Subcutaneous abdominal adipose tissue (tissue), 5 donors: ENCODE data around the gene GJA3.

Source experiments
- H3K27ac ChIP-seq: one replicate; pipeline ENCODE4 v1.7.0; 2013; ENCODE audit warnings: low read depth, mild to moderate bottlenecking, inconsistent platforms, low read length, moderate library complexity
- H3K27me3 ChIP-seq, 5 donors: one replicate each; pipeline ENCODE4 v1.7.0; 2013; ENCODE audit warnings: low read length in 5 of 5, inconsistent platforms in 1 of 5; ENCODE audit not compliant: control insufficient read depth in 5 of 5, insufficient read depth in 4 of 5
- H3K36me3 ChIP-seq, 5 donors: one replicate each; pipeline ENCODE4 v1.7.0; 2013; ENCODE audit warnings: low read length in 5 of 5; ENCODE audit not compliant: control insufficient read depth in 5 of 5, insufficient read depth in 5 of 5
- H3K4me1 ChIP-seq, 5 donors: one replicate each; pipeline ENCODE4 v1.7.0; 2013; ENCODE audit warnings: low read length in 5 of 5, mild to moderate bottlenecking in 3 of 5, moderate library complexity in 1 of 5; ENCODE audit not compliant: control insufficient read depth in 5 of 5, insufficient read depth in 5 of 5
- H3K4me3 ChIP-seq, 5 donors: one replicate each; pipeline ENCODE4 v1.7.0; 2013; ENCODE audit warnings: low read length in 5 of 5, low read depth in 1 of 5
- H3K9ac ChIP-seq, 5 donors: one replicate each; pipeline ENCODE4 v1.7.0; 2013; ENCODE audit warnings: low read length in 5 of 5, mild to moderate bottlenecking in 4 of 5, moderate library complexity in 3 of 5
- H3K9me3 ChIP-seq, 5 donors: one replicate each; pipeline ENCODE4 v1.7.0; 2013; ENCODE audit warnings: low read length in 5 of 5; ENCODE audit not compliant: control insufficient read depth in 5 of 5
- donor health status: healthy.
- donor health status: healthy.
- donor health status: healthy.
- donor health status: healthy.
- donor health status: healthy.

Gene GJA3

GRCh38 chr13:20151612-20152011 is 9.2 kb downstream of the GJA3 start:
- Histone ChIP-seq H3K27ac (no peak overlapping the region), H3K36me3 (no peaks in the 10 kb centered on the region), H3K9me3 (no peaks in the 10 kb centered on the region), H3K9ac (no peak overlapping the region), H3K4me3 (no peak overlapping the region), H3K27me3 (peaks cover 17 to 37% (median 21%) of the 10 kb centered on the region in 5 donors), H3K4me1 (no peaks in the 10 kb centered on the region)

- Histone ChIP-seq H3K4me3 (no peak overlapping the region), H3K36me3 (no peaks in the 10 kb centered on the region), H3K9ac (no peak overlapping the region), H3K9me3 (no peaks in the 10 kb centered on the region), H3K27me3 (peaks cover 13 to 36% (median 26%) of the 10 kb centered on the region in 5 donors), H3K4me1 (no peaks in the 10 kb centered on the region), H3K27ac (no peak overlapping the region)
These were observed 9.8 kb downstream of the GJA3 start for GRCh38 chr13:20151016-20151415.

- no peak overlapping the region for H3K4me3 ChIP-seq
- H3K27ac ChIP-seq: no peak overlapping the region
- no peaks in the 10 kb centered on the region for H3K9me3 ChIP-seq
- H3K27me3 ChIP-seq: peaks cover 12 to 36% (median 30%) of the 10 kb centered on the region in 5 donors
- H3K36me3 ChIP-seq: no peaks in the 10 kb centered on the region
- H3K4me1 ChIP-seq: no peaks in the 10 kb centered on the region
- H3K9ac ChIP-seq: no peak overlapping the region
These were observed 10.3 kb downstream of the GJA3 start for GRCh38 chr13:20150561-20150960.

GRCh38 chr13:20149762-20150161 is 11.1 kb downstream of the GJA3 start:
- Histone ChIP-seq H3K27me3 (peaks cover 10 to 35% (median 33%) of the 10 kb centered on the region in 5 donors), H3K4me3 (no peak overlapping the region), H3K27ac (no peak overlapping the region), H3K9me3 (no peaks in the 10 kb centered on the region), H3K36me3 (no peaks in the 10 kb centered on the region), H3K4me1 (no peaks in the 10 kb centered on the region), H3K9ac (no peak overlapping the region)

- Histone ChIP-seq H3K9me3 (no peaks in the 10 kb centered on the region), H3K27me3 (peaks cover 12 to 42% (median 38%) of the 10 kb centered on the region in 5 donors), H3K27ac (no peak overlapping the region), H3K4me3 (no peak overlapping the region), H3K4me1 (no peaks in the 10 kb centered on the region), H3K36me3 (no peaks in the 10 kb centered on the region), H3K9ac (no peak overlapping the region)
These were observed 12.2 kb downstream of the GJA3 start for GRCh38 chr13:20148501-20149183.

- Histone ChIP-seq H3K9me3 (no peaks in the 10 kb centered on the region), H3K9ac (no peak overlapping the region), H3K4me1 (peaks cover 0 to 11% (median 6%) of the 10 kb centered on the region in 5 donors), H3K4me3 (no peak overlapping the region), H3K36me3 (no peaks in the 10 kb centered on the region), H3K27me3 (peaks cover 26 to 56% (median 54%) of the 10 kb centered on the region in 5 donors), H3K27ac (no peak overlapping the region)
These were observed 14.5 kb downstream of the GJA3 start for GRCh38 chr13:20146381-20146780.

- no peak overlapping the region for H3K4me3 ChIP-seq
- no peaks in the 10 kb centered on the region for H3K9me3 ChIP-seq
- no peak overlapping the region for H3K27ac ChIP-seq
- peaks cover 26 to 55% (median 47%) of the 10 kb centered on the region in 5 donors for H3K27me3 ChIP-seq
- peaks cover 0 to 11% (median 6%) of the 10 kb centered on the region in 5 donors for H3K4me1 ChIP-seq
- no peak overlapping the region for H3K9ac ChIP-seq
- no peaks in the 10 kb centered on the region for H3K36me3 ChIP-seq
These were observed 15.3 kb downstream of the GJA3 start for GRCh38 chr13:20145521-20145920.

GRCh38 chr13:20144141-20144850 is 16.6 kb downstream of the GJA3 start:
- Histone ChIP-seq H3K36me3 (no peaks in the 10 kb centered on the region), H3K9ac (no peak overlapping the region)

GRCh38 chr13:20142927-20143480 is 17.8 kb downstream of the GJA3 start:
- H3K27me3 ChIP-seq: peaks cover 23 to 52% (median 40%) of the 10 kb centered on the region in 5 donors
- no peaks in the 10 kb centered on the region for H3K9me3 ChIP-seq
- no peak overlapping the region for H3K27ac ChIP-seq
- H3K9ac ChIP-seq: no peak overlapping the region
- H3K4me1 ChIP-seq: peaks cover 0 to 11% (median 6%) of the 10 kb centered on the region in 5 donors
- H3K36me3 ChIP-seq: no peaks in the 10 kb centered on the region
- no peak overlapping the region for H3K4me3 ChIP-seq

More at GRCh38 chr13:20144141-20144850, 16.6 kb downstream of the GJA3 start:
- no peaks in the 10 kb centered on the region for H3K9me3 ChIP-seq
- H3K4me1 ChIP-seq: peaks cover 0 to 11% (median 6%) of the 10 kb centered on the region in 5 donors
- no peak overlapping the region for H3K27ac ChIP-seq
- peaks cover 26 to 52% (median 41%) of the 10 kb centered on the region in 5 donors for H3K27me3 ChIP-seq
- H3K4me3 ChIP-seq: no peak overlapping the region
